GM18517 (cell line): ENCODE data around the gene SRRM1.
"Not testable (repeated sequence)": the region's sequence is repeated elsewhere in the genome, so short reads cannot be mapped to it uniquely, and the experiment has no call there.

Experiments
- ATAC-seq: cut with Tn5 transposase; IDR thresholded peaks from one replicate; pipeline ENCODE4 v1.9.1; 2021; ENCODE audit warnings: mild to moderate bottlenecking, moderate library complexity; ENCODE audit not compliant: unreplicated experiment

SRRM1 gene

DNA sequence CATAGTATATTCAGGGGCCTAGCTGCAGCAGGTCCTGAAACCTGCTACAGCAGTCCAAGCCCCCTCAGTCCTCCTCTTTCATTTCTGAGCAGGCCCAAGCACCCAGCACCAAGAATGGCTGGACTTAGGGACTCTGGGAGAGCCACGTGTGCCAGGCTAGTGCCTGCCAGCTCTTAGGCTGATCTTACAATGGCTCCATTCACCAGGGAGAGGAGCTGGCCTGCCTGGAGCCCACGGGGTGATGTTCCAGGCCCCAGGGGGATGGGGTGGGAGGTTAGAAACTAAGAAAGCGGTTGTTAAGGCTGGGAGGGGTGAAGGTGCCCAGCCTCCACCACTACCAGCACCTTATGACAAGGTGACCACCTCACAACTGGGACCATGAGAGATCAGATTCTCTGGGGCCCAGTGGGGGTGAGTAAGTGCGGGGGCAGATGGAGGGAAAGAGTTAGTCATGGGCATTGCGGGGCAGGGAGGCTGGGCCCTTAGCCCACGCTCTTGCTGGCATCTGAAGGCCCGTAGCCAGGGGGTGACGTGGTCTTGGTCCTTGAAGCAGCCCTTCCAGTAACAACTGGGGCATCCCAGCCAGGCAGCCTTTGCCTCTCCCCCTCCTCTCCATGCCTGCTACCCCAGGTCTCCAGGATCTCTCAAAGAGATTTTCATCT lies 71.9 kb downstream of the SRRM1 start:
- no peak for ATAC-seq

- no peak for ATAC-seq
Observed at GRCh38 chr1:24715658-24716057, 72.6 kb downstream of the SRRM1 start.

DNA sequence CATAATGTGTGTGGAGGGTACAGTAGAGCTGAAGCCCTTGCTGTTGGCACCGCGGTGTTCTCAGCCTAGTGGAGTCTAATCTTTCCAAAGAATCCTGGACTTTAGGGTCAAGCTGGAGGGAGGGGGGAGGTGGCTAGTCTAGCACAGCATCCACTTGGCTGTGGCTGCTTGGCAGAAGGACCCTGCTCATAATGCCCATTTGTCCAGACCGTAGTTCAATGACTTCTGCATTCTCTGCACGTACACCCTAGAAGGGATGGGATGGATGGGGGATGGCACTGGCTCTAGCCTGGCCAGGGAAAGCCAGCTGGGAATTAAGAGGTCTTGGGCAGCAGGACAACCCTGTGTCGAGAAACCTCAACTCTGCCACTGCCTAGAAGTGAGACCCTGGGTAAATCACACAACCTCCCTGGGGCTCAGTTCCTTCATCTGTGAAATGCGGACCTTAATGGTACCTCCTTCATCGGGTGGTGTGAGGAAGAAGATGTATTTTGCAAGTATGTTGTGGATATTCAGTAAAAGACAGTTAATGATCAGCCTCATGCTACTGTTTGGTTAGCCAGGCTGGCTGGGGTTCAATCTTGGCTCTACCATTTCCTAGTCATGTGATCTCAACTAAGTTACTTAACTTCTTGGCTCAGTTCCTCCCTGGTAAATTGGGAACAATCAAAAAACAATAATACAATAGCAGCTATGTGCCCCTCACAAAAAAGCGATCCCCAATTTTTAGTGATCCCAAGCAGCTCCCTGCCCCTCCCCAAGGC lies 75.0 kb downstream of the SRRM1 start:
- ATAC-seq, result no peak

DNA sequence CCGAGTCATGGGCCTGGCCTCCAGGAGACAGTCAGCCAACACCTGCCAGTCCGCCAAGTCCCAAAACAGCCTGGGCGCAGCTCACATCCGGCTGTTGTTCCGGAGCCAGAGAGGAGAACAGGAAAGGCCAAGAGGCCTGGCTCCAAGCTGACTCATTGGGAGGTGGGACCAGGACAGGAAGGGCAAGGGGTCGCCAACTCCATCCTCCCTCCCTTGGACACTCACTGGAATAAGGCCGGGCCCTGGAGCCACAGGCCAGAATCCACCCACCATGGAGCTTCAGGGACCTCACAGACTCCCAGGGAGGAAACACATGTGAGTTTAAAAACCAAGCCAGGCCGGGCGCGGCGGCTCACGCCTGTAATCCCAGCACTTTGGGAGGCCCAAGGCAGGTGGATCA lies 77.0 kb downstream of the SRRM1 start:
- no peak for ATAC-seq

DNA sequence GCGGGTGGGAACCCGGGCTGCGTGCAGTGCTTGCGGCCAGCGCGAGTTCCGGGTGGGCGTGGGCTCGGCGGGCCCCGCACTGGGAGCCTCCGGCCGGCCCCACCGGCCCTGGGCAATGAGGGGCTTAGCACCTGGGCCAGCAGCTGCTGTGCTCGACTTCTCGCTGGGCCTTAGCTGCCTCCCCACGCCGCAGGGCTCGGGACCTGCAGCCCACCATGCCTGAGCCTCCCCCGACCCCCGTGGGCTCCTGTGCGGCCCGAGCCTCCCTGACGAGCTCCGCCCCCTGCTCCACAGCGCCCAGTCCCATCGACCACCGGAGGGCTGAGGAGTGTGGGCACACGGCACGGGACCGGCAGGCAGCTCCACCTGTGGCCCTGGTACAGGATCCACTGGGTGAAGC lies 78.4 kb downstream of the SRRM1 start:
- ATAC-seq, result no peak

- not testable (repeated sequence) for ATAC-seq
Observed at GRCh38 chr1:24722073-24723035, 79.3 kb downstream of the SRRM1 start.
